H1 (cell line): Measurements from ENCODE around the gene ZNF524. TPM values are rescaled to one million over a fixed set of nuclear protein-coding genes. Genes with fewer than 3 reads are reported as not detected.

Experiments used
- CTCF ChIA-PET: fragments of 300-600 bp; sonication (Branson Sonifier 250); formaldehyde crosslinking; loops from one replicate; lab custom pipeline; 2021; ENCODE audit not compliant: partially characterized antibody; lab: Charles Lee
- POLR2A ChIA-PET: fragments of 300-600 bp; sonication (Branson Sonifier 250); formaldehyde crosslinking; loops from one replicate; lab custom pipeline; 2021; ENCODE audit warnings: inconsistent platforms; ENCODE audit not compliant: partially characterized antibody; lab: Charles Lee
- DNase-seq, 2 experiments: peaks; one replicate each; pipeline versions ENCODE4 v3.0.0 to v3.0.0-alpha.2; 2010 to 2022; ENCODE audit warnings: low spot score in 2 of 2, low read depth in 1 of 2, mixed read lengths in 1 of 2
- FAIRE-seq: peaks from 2 replicates; lab custom pipeline; 2011; peaks lifted over from hg19 to GRCh38; lab: Jason Lieb, UNC
- H2AFZ ChIP-seq: 2 replicates; pipeline ENCODE4 v1.8.1; 2012; ENCODE audit warnings: low read length, inconsistent platforms
- H2AK5ac ChIP-seq: 2 replicates; pipeline ENCODE4 v1.6.1; 2013; ENCODE audit warnings: low read depth, low read length
- H2BK120ac ChIP-seq: replicated peaks from 2 replicates; pipeline ENCODE3; 2013; ENCODE audit warnings: low read depth, low read length, inconsistent platforms
- H2BK12ac ChIP-seq: 2 replicates; pipeline ENCODE4 v1.6.1; 2013; ENCODE audit warnings: low read depth, low read length
- H2BK15ac ChIP-seq: 2 replicates; pipeline ENCODE4 v1.6.1; 2013; ENCODE audit warnings: low read length
- H2BK20ac ChIP-seq: 2 replicates; pipeline ENCODE4 v1.6.1; 2013; ENCODE audit warnings: low read length
- H2BK5ac ChIP-seq: 2 replicates; pipeline ENCODE4 v1.6.1; 2013; ENCODE audit warnings: low read depth, low read length
- H3K14ac ChIP-seq: 2 replicates; pipeline ENCODE4 v1.6.1; 2013; ENCODE audit warnings: inconsistent platforms; ENCODE audit not compliant: insufficient read length
- H3K18ac ChIP-seq: 2 replicates; pipeline ENCODE4 v1.6.1; 2013; ENCODE audit warnings: low read length; ENCODE audit errors: extremely low read depth
- H3K23ac ChIP-seq: 2 replicates; pipeline ENCODE4 v1.6.1; 2013; ENCODE audit warnings: inconsistent platforms; ENCODE audit not compliant: insufficient read length
- H3K23me2 ChIP-seq: 2 replicates; pipeline ENCODE4 v1.6.1; 2013; ENCODE audit warnings: low read depth, low read length
- H3K27ac ChIP-seq: 2 replicates; pipeline ENCODE4 v1.6.1; 2011; ENCODE audit warnings: low read depth, low read length, inconsistent platforms
- H3K27me3 ChIP-seq, 4 experiments: replicated peaks in 1 of 4; 1 replicate in 1 of 4; 2 replicates in 3 of 4; pipeline versions ENCODE4 v1.6.1 to v1.8.1; 2011 to 2013; ENCODE audit warnings: low read length in 3 of 4, mild to moderate bottlenecking in 3 of 4, inconsistent platforms in 2 of 4, mixed read lengths in 2 of 4, moderate library complexity in 1 of 4; ENCODE audit not compliant: control insufficient read depth in 3 of 4, insufficient read depth in 3 of 4; ENCODE audit errors: extremely low read depth in 1 of 4
- H3K36me3 ChIP-seq, 4 experiments: 2 replicates each; pipeline versions ENCODE4 v1.6.1 to v1.8.1; 2011 to 2013; ENCODE audit warnings: mild to moderate bottlenecking in 4 of 4, low read length in 3 of 4, moderate library complexity in 2 of 4, control low read depth in 1 of 4, inconsistent platforms in 1 of 4; ENCODE audit not compliant: insufficient read depth in 4 of 4, control insufficient read depth in 2 of 4
- H3K4ac ChIP-seq: replicated peaks from 2 replicates; pipeline ENCODE3; 2013; ENCODE audit warnings: low read length, low read depth, mixed read lengths, inconsistent platforms; ENCODE audit not compliant: insufficient read length
- H3K4me1 ChIP-seq, 4 experiments: replicated peaks in 1 of 4; 1 replicate in 1 of 4; 2 replicates in 3 of 4; pipeline versions ENCODE4 v1.6.1 to v1.8.1; 2011 to 2013; ENCODE audit warnings: low read length in 3 of 4, inconsistent platforms in 2 of 4, mixed read lengths in 1 of 4; ENCODE audit not compliant: insufficient read depth in 4 of 4, control insufficient read depth in 3 of 4
- H3K4me2 ChIP-seq, 2 experiments: 2 replicates each; pipeline versions ENCODE4 v1.6.1 to v1.8.1; 2011 to 2013; ENCODE audit warnings: low read depth in 2 of 2, low read length in 2 of 2, control low read depth in 1 of 2, inconsistent platforms in 1 of 2, mild to moderate bottlenecking in 1 of 2; ENCODE audit not compliant: insufficient read depth in 1 of 2
- H3K4me3 ChIP-seq, 4 experiments: fragments of 200-600, 300-600 bp in 1 of 4; sonication (generic), shearing (Covaris generic), sonication (Bioruptor Twin) in 1 of 4; 2 replicates each; pipeline versions ENCODE4 v1.5.1 to v1.8.1; 2011 to 2016; ENCODE audit warnings: low read length in 4 of 4, low read depth in 3 of 4, control low read depth in 2 of 4, inconsistent platforms in 2 of 4, mild to moderate bottlenecking in 2 of 4, mixed read lengths in 1 of 4, moderate library complexity in 1 of 4; ENCODE audit not compliant: insufficient read depth in 2 of 4; ENCODE audit errors: extremely low read depth in 1 of 4
- H3K56ac ChIP-seq: replicated peaks from 2 replicates; pipeline ENCODE3; 2013; ENCODE audit warnings: low read depth, mild to moderate bottlenecking, mixed read lengths, low read length, inconsistent platforms; ENCODE audit not compliant: insufficient read length
- H3K79me1 ChIP-seq: 2 replicates; pipeline ENCODE4 v1.6.1; 2013; ENCODE audit warnings: low read depth, low read length, control low read depth
- H3K79me2 ChIP-seq, 2 experiments: 2 replicates each; pipeline versions ENCODE4 v1.6.1 to v1.8.1; 2012 to 2013; ENCODE audit warnings: low read length in 2 of 2, mild to moderate bottlenecking in 2 of 2, inconsistent platforms in 1 of 2; ENCODE audit not compliant: insufficient read depth in 2 of 2, control insufficient read depth in 1 of 2
- H3K9ac ChIP-seq, 4 experiments: replicated peaks in 1 of 4; 1 replicate in 1 of 4; 2 replicates in 3 of 4; pipeline versions ENCODE4 v1.6.1 to v1.8.1; 2011 to 2013; ENCODE audit warnings: low read depth in 3 of 4, low read length in 3 of 4, control low read depth in 2 of 4, mild to moderate bottlenecking in 2 of 4, moderate library complexity in 2 of 4, inconsistent platforms in 1 of 4; ENCODE audit errors: extremely low read depth in 1 of 4
- H3K9me3 ChIP-seq, 2 experiments: 2 replicates each; pipeline versions ENCODE4 v1.6.1 to v1.8.1; 2012 to 2013; ENCODE audit warnings: mild to moderate bottlenecking in 2 of 2, moderate library complexity in 2 of 2, control low read depth in 1 of 2, inconsistent platforms in 1 of 2, low read depth in 1 of 2, low read length in 1 of 2, mixed read lengths in 1 of 2; ENCODE audit not compliant: insufficient read depth in 2 of 2
- H4K20me1 ChIP-seq, 2 experiments: replicated peaks in 1 of 2; 2 replicates each; pipeline versions ENCODE3 to v1.8.1; 2011 to 2013; ENCODE audit warnings: inconsistent platforms in 2 of 2, low read length in 2 of 2, mild to moderate bottlenecking in 1 of 2; ENCODE audit not compliant: insufficient read depth in 2 of 2, control insufficient read depth in 1 of 2
- H4K5ac ChIP-seq: 2 replicates; pipeline ENCODE4 v1.6.1; 2013; ENCODE audit warnings: low read length, low read depth, mixed read lengths, inconsistent platforms; ENCODE audit not compliant: insufficient read length
- H4K8ac ChIP-seq: 2 replicates; pipeline ENCODE4 v1.8.0; 2013; ENCODE audit warnings: mild to moderate bottlenecking, moderate library complexity, low read length, inconsistent platforms; ENCODE audit not compliant: insufficient read depth; ENCODE audit errors: extremely low read depth
- H4K91ac ChIP-seq: replicated peaks from 2 replicates; pipeline ENCODE3; 2013; ENCODE audit warnings: low read length, mixed read lengths, inconsistent platforms; ENCODE audit not compliant: insufficient read length
- BACH1 ChIP-seq: IDR thresholded peaks from 2 replicates; pipeline ENCODE4 v1.6.1; 2012; ENCODE audit warnings: low read length, improper control_type of control experiment
- BCL11A ChIP-seq, 2 experiments: IDR thresholded peaks; one replicate each; pipeline ENCODE4 v1.6.1; 2011; ENCODE audit warnings: low read depth in 2 of 2, low read length in 2 of 2, mild to moderate bottlenecking in 2 of 2
- CBX8 ChIP-seq: fragments of 300-800, 300-1000 bp; sonication (generic); IDR thresholded peaks from 2 replicates; pipeline ENCODE4 v1.7.1; 2016; ENCODE audit warnings: low read depth, low read length, borderline replicate concordance
- CTBP2 ChIP-seq: IDR thresholded peaks from 2 replicates; pipeline ENCODE4 v1.7.0; 2011; ENCODE audit warnings: borderline replicate concordance, mild to moderate bottlenecking, moderate library complexity, mixed read lengths, low read length; ENCODE audit not compliant: insufficient read depth, insufficient read length
- HDAC2 ChIP-seq, 2 experiments: fragments of 300-600 bp in 1 of 2; sonication (generic) in 1 of 2; IDR thresholded peaks; 2 replicates each; pipeline ENCODE4 v1.6.1; 2011 to 2012; ENCODE audit warnings: low read depth in 2 of 2, low read length in 2 of 2, mild to moderate bottlenecking in 2 of 2, moderate library complexity in 2 of 2, borderline replicate concordance in 1 of 2, inconsistent platforms in 1 of 2
- HDAC6 ChIP-seq: IDR thresholded peaks from one replicate; pipeline ENCODE4 v1.7.1; 2012; ENCODE audit warnings: low read depth, mild to moderate bottlenecking, inconsistent platforms, low read length, moderate library complexity
- POLR2AphosphoS5 ChIP-seq: IDR thresholded peaks from 2 replicates; pipeline ENCODE4 v1.6.1; 2011; ENCODE audit warnings: low read depth, low read length
- POU5F1 ChIP-seq: IDR thresholded peaks from 2 replicates; pipeline ENCODE4 v1.6.1; 2011; ENCODE audit warnings: low read depth, mild to moderate bottlenecking, low read length, moderate library complexity
- SAP30 ChIP-seq: fragments of 300-600 bp; sonication (generic); IDR thresholded peaks from 2 replicates; pipeline ENCODE4 v1.7.1; 2012; ENCODE audit warnings: low read length, moderate library complexity, mild to moderate bottlenecking, inconsistent platforms; ENCODE audit not compliant: insufficient read depth, insufficient replicate concordance
- SUZ12 ChIP-seq: fragments of 200-600 bp; sonication (generic); IDR thresholded peaks from 2 replicates; pipeline ENCODE4 v1.6.1; 2012; ENCODE audit warnings: mild to moderate bottlenecking, inconsistent platforms, low read length, moderate library complexity, mixed read lengths
- TAF1 ChIP-seq: IDR thresholded peaks from 2 replicates; pipeline ENCODE4 v1.6.1; 2011; ENCODE audit warnings: mild to moderate bottlenecking, low read depth, low read length
- WGBS, 2 experiments: shearing (Covaris generic) in 1 of 2; methylation state at CpG; one replicate each; pipeline versions ENCODE4 v1.1.6 to v1.1.7; 2013 to 2015; ENCODE audit warnings: low lambda C conversion rate in 2 of 2, mixed read lengths in 2 of 2, inconsistent platforms in 1 of 2, low coverage in 1 of 2, missing lambda C conversion rate in 1 of 2; ENCODE audit not compliant: insufficient replicate concordance in 2 of 2, insufficient coverage in 1 of 2, insufficient read length in 1 of 2; ENCODE audit errors: extremely low coverage in 1 of 2, missing lambda C conversion rate in 1 of 2; 5-methylcytosine and 5-hydroxymethylcytosine counted together
- polyA plus RNA-seq, 7 experiments: library from polyadenylated mRNA; depleted of rRNA in 3 of 7; stranded (reverse) in 5 of 7; unstranded in 2 of 7; fragments of >200 nt in 5 of 7; fragments of 200-250 nt in 2 of 7; gene quantifications; 1 replicate in 5 of 7; 2 replicates in 1 of 7; 4 replicates in 1 of 7; pipeline versions ENCODE4 v1.2.1 to v1.2.3, GENCODE V29; 2011 to 2013; ENCODE audit warnings: missing spikeins in 2 of 7, mixed read lengths in 2 of 7
- total RNA-seq: library from RNA; stranded (reverse); fragmentation: NEBNext Ultra II Directional; extraction: Animal tissue kit (Norgen Biotek cat#: 25700); gene quantifications from 2 replicates; pipeline ENCODE4 v1.2.1, GENCODE V29; 2021

The ZNF524 gene
- total and polyA plus RNA-seq, 2 of the 8 experiments (the other 6 are each of a cell fraction or from before 2014, with no cell fraction given): 4.4 to 4.7 TPM

GRCh38 chr19:55606817-55607216, 6.7 kb downstream of the ZNF524 start:
- ChIA-PET CTCF (interaction anchor here (0.6 to 2.3 kb wide), 26 partner anchors 10 to 448 kb away, joined by 3 to 22 read pairs (median 6); partner anchors contain the start of genes NAT14 and ZNF784), POLR2A (interaction anchor here (1.4 to 2.9 kb wide), 6 partner anchors 10 to 92 kb away, joined by 4 to 25 read pairs (median 6); partner anchors contain the start of genes U2AF2 and ZNF784)
- no peak overlapping the region for H3K56ac ChIP-seq
- peaks cover 0 to 8% of the 10 kb centered on the region in 2 experiments; a peak in 1 of 4 replicates for H3K79me2 ChIP-seq
- H4K91ac ChIP-seq: no peak overlapping the region
- DNase-seq: no peak
- no peak overlapping the region for H3K18ac ChIP-seq
- peaks cover 4% of the 10 kb centered on the region; the same call in 1 of the 2 replicates for H3K79me1 ChIP-seq
- peaks cover 0 to 3% (median 0%) of the 10 kb centered on the region in 4 experiments; a peak in 1 of 8 replicates for H3K36me3 ChIP-seq
- H3K14ac ChIP-seq: no peak overlapping the region
- peaks cover 10% of the 10 kb centered on the region for H3K23me2 ChIP-seq
- H3K9ac ChIP-seq: no peak overlapping the region
- H3K27ac ChIP-seq: no peak overlapping the region
- no peak overlapping the region for H2AK5ac ChIP-seq
- no peaks in the 10 kb centered on the region for H3K9me3 ChIP-seq
- WGBS, 2 experiments: 88% methylated on average over 9 of the region's 9 CpGs; no CpG with 5 or more reads in 1 of the 2 experiments
- no peak overlapping the region for H2BK20ac ChIP-seq
- H4K20me1 ChIP-seq: peaks cover 2 to 26% of the 10 kb centered on the region in 2 experiments
- no peak overlapping the region for H3K23ac ChIP-seq
- no peak overlapping the region for H4K8ac ChIP-seq
- no peak for TF ChIP-seq POLR2AphosphoS5
- no peak for TF ChIP-seq BACH1
- TF ChIP-seq CBX8: no peak
- no peak for TF ChIP-seq POU5F1
- TF ChIP-seq HDAC6: no peak
- TF ChIP-seq HDAC2 (IDR thresholded peaks at IDR 0.05; ENCODE audit: borderline replicate concordance in 1 of 2, low read depth in 2 of 2, low read length in 2 of 2): no peak
- no peak for TF ChIP-seq SUZ12
- no peak for TF ChIP-seq CTBP2
- no peak for TF ChIP-seq TAF1
- no peak for TF ChIP-seq SAP30
- TF ChIP-seq BCL11A (IDR thresholded peaks at IDR 0.05; ENCODE audit: low read depth in 2 of 2, low read length in 2 of 2): no peak
- no peaks in the 10 kb centered on the region for H3K27me3 ChIP-seq
- no peak overlapping the region for H4K5ac ChIP-seq
- peak overlapping the region; percentile 61 to 93 for H3K4me2 ChIP-seq
- H2AFZ ChIP-seq: no peak overlapping the region
- H2BK120ac ChIP-seq: no peak overlapping the region
- no peak overlapping the region for H2BK5ac ChIP-seq
- peaks cover 0 to 9% (median 5%) of the 10 kb centered on the region in 4 experiments; a peak in 5 of 7 replicates for H3K4me1 ChIP-seq
- FAIRE-seq: no peak
- H2BK15ac ChIP-seq: peak overlapping the region; percentile 13; the same call in 1 of the 2 replicates
- H3K4me3 ChIP-seq: peak overlapping the region in 3 of 4 experiments; percentile 88 to 93 (median 89); a peak in 6 of 8 replicates
- H3K4ac ChIP-seq: no peak overlapping the region
- H2BK12ac ChIP-seq: no peak overlapping the region
